Tibial nerve (tissue), 4 donors: ENCODE measurements around the gene NID2. TPM values are rescaled to one million over a fixed set of nuclear protein-coding genes. Genes with fewer than 3 reads are reported as not detected.

Experiments
- DNase-seq, 2 donors: peaks; one replicate each; pipeline ENCODE4 v3.0.0-alpha.2; 2019; ENCODE audit warnings: low spot score in 2 of 2
- H3K27ac ChIP-seq, 4 donors: fragments of 200-600 bp; sonication (generic) in 3 of 4; one replicate each; pipeline ENCODE4 v1.5.1; 2017 to 2019; ENCODE audit warnings: mild to moderate bottlenecking in 1 of 4
- H3K27me3 ChIP-seq, 2 donors: fragments of 200-600 bp; sonication (generic) in 1 of 2; one replicate each; pipeline versions ENCODE4 v1.5.1 to v1.6.0; 2017 to 2019
- H3K36me3 ChIP-seq, 3 donors: fragments of 200-600 bp; sonication (generic); one replicate each; pipeline ENCODE4 v1.5.1; 2018 to 2019
- H3K4me1 ChIP-seq, 4 donors: fragments of 200-600 bp; sonication (generic) in 3 of 4; one replicate each; pipeline ENCODE4 v1.5.1; 2017 to 2019
- H3K4me3 ChIP-seq, 4 donors: fragments of 200-600 bp; sonication (generic) in 3 of 4; one replicate each; pipeline ENCODE4 v1.5.1; 2017 to 2019; ENCODE audit warnings: mild to moderate bottlenecking in 1 of 4, moderate library complexity in 1 of 4
- H3K9me3 ChIP-seq, 4 donors: fragments of 200-600 bp; sonication (generic) in 3 of 4; one replicate each; pipeline ENCODE4 v1.5.1; 2017 to 2019
- CTCF ChIP-seq, 5 experiments: fragments of 200-600 bp in 3 of 5; fragments of 450-650 bp in 2 of 5; sonication (generic) in 3 of 5; IDR thresholded peaks; one replicate each; pipeline ENCODE4 v1.5.1; 2016 to 2019; ENCODE audit warnings: antibody characterized with exemption in 5 of 5, mild to moderate bottlenecking in 3 of 5, moderate library complexity in 2 of 5
- EP300 ChIP-seq, 2 donors: sonication (generic); formaldehyde crosslinking; IDR thresholded peaks; one replicate each; pipeline ENCODE4 v1.6.1; 2017; ENCODE audit warnings: antibody characterized with exemption in 2 of 2, mild to moderate bottlenecking in 1 of 2
- POLR2A ChIP-seq, 2 donors: fragments of 450-650 bp; IDR thresholded peaks; one replicate each; pipeline ENCODE4 v1.6.1; 2017; ENCODE audit warnings: antibody characterized with exemption in 2 of 2, mild to moderate bottlenecking in 2 of 2, moderate library complexity in 2 of 2
- WGBS, 2 donors: methylation state at CpG; one replicate each; pipeline ENCODE4 v1.1.5; 2018; 5-methylcytosine and 5-hydroxymethylcytosine counted together
- total RNA-seq, 4 donors: library from RNA; depleted of rRNA; stranded (reverse); fragments of >200 nt; gene quantifications; one replicate each; pipeline ENCODE4 v1.1.0, GENCODE V29; 2016

The NID2 gene
- total RNA-seq, 4 donors from 2014 or later, result 61.4 to 90.0 (median 79.4) TPM

DNA sequence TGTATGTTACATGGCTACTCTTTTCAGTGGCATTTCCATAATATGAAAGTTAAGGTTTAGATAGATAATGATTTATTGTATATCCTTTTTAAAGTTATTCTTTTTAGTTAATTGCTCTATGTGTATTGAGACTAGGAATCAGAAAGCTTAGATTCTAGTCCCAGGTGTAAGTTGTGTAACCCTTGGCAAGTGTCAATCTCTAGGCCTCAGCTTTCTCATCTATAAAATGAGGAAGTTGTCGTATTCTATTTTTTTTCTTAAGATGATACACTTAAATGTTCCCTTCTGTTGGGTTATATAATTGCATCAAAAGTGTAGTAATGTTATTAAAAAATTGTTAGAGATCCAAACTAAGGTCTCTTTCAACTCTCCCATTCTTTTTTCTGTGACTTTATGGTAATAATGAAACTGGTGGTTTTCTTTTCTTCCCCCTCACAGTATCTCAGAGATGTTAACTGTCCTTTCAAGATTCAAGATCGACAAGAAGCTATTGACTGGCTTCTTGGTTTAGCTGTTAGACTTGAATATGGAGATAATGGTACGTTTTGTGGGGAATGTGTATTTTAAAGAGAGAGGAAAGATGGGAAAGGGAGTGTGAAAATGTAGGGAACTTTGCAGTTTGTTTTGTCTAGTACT is 75.5 kb downstream of the NID2 start:
- H3K36me3 ChIP-seq, result peaks cover 0 to 38% (median 0%) of the 10 kb centered on the region in 3 donors
- TF ChIP-seq CTCF (IDR thresholded peaks at IDR 0.05), result no peak
- TF ChIP-seq EP300 (IDR thresholded peaks at IDR 0.05), result no peak
- TF ChIP-seq POLR2A (IDR thresholded peaks at IDR 0.05), result no peak
- WGBS, 2 donors, result 45 to 53% methylated on average over 3 of the region's 3 CpGs
- DNase-seq, result no peak
- no peaks in the 10 kb centered on the region for H3K27me3 ChIP-seq
- H3K4me1 ChIP-seq, result peaks cover 0 to 77% (median 6%) of the 10 kb centered on the region in 4 donors
- H3K4me3 ChIP-seq, result no peak overlapping the region
- H3K27ac ChIP-seq, result no peak overlapping the region
- no peaks in the 10 kb centered on the region for H3K9me3 ChIP-seq

DNA sequence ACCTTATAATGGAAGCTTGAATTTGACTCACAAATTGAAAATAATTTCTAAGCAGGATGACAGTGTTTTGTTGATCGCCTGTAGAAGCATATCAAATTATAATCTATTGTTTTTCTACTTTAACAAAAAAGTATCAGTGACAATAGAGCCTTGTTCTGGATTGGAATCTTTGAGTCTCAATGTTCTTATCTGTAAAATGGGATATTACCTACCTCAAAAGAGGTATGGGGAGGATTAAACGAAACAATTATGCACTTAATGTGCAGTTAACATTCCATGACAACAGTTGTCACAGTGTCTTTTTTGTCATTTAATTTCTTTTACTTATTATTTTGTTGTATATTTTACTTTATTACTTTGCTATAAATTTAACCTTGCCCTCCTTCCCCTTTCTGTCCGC is 78.4 kb downstream of the NID2 start:
- 54 to 55% methylated on average over 3 of the region's 3 CpGs for WGBS, 2 donors
- peak overlapping the region in 3 of 4 donors; percentile 76 to 95 (median 94) for H3K4me3 ChIP-seq
- no peaks in the 10 kb centered on the region for H3K27me3 ChIP-seq
- H3K9me3 ChIP-seq, result no peaks in the 10 kb centered on the region
- no peak for DNase-seq
- H3K36me3 ChIP-seq, result peaks cover 0 to 28% (median 0%) of the 10 kb centered on the region in 3 donors
- peak overlapping the region in 2 of 4 donors; percentile 88 to 93 for H3K27ac ChIP-seq
- TF ChIP-seq CTCF (IDR thresholded peaks at IDR 0.05) (no peak), POLR2A (IDR thresholded peaks at IDR 0.05) (no peak), EP300 (IDR thresholded peaks at IDR 0.05) (no peak)
- peaks cover 0 to 54% (median 7%) of the 10 kb centered on the region in 4 donors for H3K4me1 ChIP-seq

- DNase-seq, result peak; percentile 82 to 86
- peak; percentile 65 to 87 for TF ChIP-seq POLR2A (IDR thresholded peaks at IDR 0.05)
- TF ChIP-seq EP300 (IDR thresholded peaks at IDR 0.05), result peak; percentile 86 to 94
- TF ChIP-seq CTCF (IDR thresholded peaks at IDR 0.05), result peak in 1 of 5 experiments; percentile 56
- peak within 1 kb of the TSS; percentile 79 to 93 (median 90) for H3K27ac ChIP-seq
- no peaks in the 10 kb centered on the region for H3K9me3 ChIP-seq
- peaks cover 0 to 19% (median 0%) of the 10 kb centered on the region in 3 donors for H3K36me3 ChIP-seq
- H3K4me3 ChIP-seq, result peak within 1 kb of the TSS; percentile 70 to 95 (median 85)
- WGBS, 2 donors, result 0% methylated on average over 71 to 72 of the region's 72 CpGs
- no peaks in the 10 kb centered on the region for H3K27me3 ChIP-seq
- H3K4me1 ChIP-seq, result peaks cover 0 to 47% (median 7%) of the 10 kb centered on the region in 4 donors
Observed at GRCh38 chr14:51989293-51990234, 79.3 kb downstream of the NID2 start, which contains the start of gene RTRAF. Gene RTRAF (plus strand): TSS chr14:51989546. CDS start chr14:51989640, 94 bp downstream.

GRCh38 chr14:51988221-51988620 is 80.6 kb downstream of the NID2 start:
- no peak for DNase-seq
- 60 to 76% methylated on average over 1 of the region's 1 CpG for WGBS, 2 donors
- Histone ChIP-seq H3K4me1 (peaks cover 0 to 40% (median 7%) of the 10 kb centered on the region in 4 donors), H3K9me3 (no peaks in the 10 kb centered on the region), H3K36me3 (peaks cover 0 to 7% (median 0%) of the 10 kb centered on the region in 3 donors), H3K4me3 (no peak overlapping the region), H3K27me3 (no peaks in the 10 kb centered on the region), H3K27ac (peak overlapping the region in 1 of 4 donors; percentile 91)
- TF ChIP-seq POLR2A (IDR thresholded peaks at IDR 0.05), result no peak
- no peak for TF ChIP-seq EP300 (IDR thresholded peaks at IDR 0.05)
- no peak for TF ChIP-seq CTCF (IDR thresholded peaks at IDR 0.05)
